A673 (cell line): Measurements from ENCODE around the gene PBRM1.
"Not testable (repeated sequence)": the region's sequence is repeated elsewhere in the genome, so short reads cannot be mapped to it uniquely, and the experiment has no call there.

Experiments used
- EZH2 ChIP-seq: fragments of 200-600 bp; sonication (generic); IDR thresholded peaks from 2 replicates; pipeline ENCODE4 v1.6.1; 2017; ENCODE audit warnings: borderline replicate concordance, low read depth, mild to moderate bottlenecking, mixed read lengths, antibody characterized with exemption, low read length; ENCODE audit not compliant: poor library complexity, severe bottlenecking
- TF ChIP-seq, protein P1 (sequence below): fragments of 300-800, 200-600 bp; sonication (generic); conservative IDR thresholded peaks from 2 replicates; pipeline ENCODE4 v1.5.1; 2017; ENCODE audit warnings: low read depth, mild to moderate bottlenecking, antibody characterized with exemption, low read length, moderate library complexity, mixed read lengths

DNA sequence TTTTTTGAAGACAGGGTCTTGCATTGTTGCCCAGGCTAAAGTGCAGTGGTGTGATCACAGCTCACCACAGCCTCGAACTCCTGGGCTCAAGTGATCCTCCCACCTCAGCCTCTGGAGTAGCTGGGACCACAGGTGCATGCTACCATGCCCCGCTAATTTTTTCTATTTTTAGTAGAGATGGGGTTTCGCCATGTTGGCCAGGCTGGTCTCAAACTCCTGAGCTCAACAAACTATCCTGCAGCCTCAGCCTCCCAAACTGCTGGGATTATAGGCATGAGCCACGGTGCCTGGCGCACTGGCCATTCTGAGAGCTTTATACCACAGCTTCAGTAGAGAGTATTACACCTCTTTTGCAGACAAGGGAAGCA lies 159.1 kb downstream of the PBRM1 start:
- TF ChIP-seq, protein P1, sequence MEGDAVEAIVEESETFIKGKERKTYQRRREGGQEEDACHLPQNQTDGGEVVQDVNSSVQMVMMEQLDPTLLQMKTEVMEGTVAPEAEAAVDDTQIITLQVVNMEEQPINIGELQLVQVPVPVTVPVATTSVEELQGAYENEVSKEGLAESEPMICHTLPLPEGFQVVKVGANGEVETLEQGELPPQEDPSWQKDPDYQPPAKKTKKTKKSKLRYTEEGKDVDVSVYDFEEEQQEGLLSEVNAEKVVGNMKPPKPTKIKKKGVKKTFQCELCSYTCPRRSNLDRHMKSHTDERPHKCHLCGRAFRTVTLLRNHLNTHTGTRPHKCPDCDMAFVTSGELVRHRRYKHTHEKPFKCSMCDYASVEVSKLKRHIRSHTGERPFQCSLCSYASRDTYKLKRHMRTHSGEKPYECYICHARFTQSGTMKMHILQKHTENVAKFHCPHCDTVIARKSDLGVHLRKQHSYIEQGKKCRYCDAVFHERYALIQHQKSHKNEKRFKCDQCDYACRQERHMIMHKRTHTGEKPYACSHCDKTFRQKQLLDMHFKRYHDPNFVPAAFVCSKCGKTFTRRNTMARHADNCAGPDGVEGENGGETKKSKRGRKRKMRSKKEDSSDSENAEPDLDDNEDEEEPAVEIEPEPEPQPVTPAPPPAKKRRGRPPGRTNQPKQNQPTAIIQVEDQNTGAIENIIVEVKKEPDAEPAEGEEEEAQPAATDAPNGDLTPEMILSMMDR: not testable (repeated sequence)
- TF ChIP-seq EZH2: not testable (repeated sequence)
